ENCODE results near the gene TAS2R41.

DNA sequence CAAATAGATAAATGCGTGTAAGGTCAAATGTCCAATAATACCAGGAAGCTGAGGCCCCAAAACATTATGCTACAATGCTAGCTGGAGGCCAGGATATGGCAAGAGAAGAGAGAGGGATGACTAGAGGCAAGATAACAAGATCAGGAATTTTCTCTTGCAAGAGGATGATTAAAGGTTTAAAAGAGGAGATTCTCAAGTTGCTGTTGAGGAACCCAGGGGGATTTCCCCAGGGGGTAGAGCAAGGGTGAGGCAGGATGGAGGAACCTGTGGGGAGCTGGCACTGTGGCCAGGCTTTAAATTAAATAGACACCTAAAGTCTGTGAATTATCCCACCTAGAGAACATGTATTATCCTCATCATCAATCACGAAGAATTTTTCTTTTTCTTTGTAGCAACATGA is 37.8 kb upstream of the TAS2R41 start:
- TF ChIP-seq POLR2A (IDR thresholded peaks at IDR 0.05) = no peak
- TF ChIP-seq, protein P1, sequence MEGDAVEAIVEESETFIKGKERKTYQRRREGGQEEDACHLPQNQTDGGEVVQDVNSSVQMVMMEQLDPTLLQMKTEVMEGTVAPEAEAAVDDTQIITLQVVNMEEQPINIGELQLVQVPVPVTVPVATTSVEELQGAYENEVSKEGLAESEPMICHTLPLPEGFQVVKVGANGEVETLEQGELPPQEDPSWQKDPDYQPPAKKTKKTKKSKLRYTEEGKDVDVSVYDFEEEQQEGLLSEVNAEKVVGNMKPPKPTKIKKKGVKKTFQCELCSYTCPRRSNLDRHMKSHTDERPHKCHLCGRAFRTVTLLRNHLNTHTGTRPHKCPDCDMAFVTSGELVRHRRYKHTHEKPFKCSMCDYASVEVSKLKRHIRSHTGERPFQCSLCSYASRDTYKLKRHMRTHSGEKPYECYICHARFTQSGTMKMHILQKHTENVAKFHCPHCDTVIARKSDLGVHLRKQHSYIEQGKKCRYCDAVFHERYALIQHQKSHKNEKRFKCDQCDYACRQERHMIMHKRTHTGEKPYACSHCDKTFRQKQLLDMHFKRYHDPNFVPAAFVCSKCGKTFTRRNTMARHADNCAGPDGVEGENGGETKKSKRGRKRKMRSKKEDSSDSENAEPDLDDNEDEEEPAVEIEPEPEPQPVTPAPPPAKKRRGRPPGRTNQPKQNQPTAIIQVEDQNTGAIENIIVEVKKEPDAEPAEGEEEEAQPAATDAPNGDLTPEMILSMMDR (IDR thresholded peaks at IDR 0.05) = no peak

Measured in body of pancreas (tissue), 4 donors.